ENCODE results near the gene PBX4.

GRCh38 chr19:19540715-19541515 lies 77.6 kb downstream of the PBX4 start:
- TF ChIP-seq CTCF (IDR thresholded peaks at IDR 0.05) (no peak), POLR2A (IDR thresholded peaks at IDR 0.05) (no peak), EP300 (IDR thresholded peaks at IDR 0.05) (no peak)

Data from tibial nerve (tissue), 4 donors.